Measurements from ENCODE around the gene TM4SF4. TPM values are rescaled to one million over a fixed set of nuclear protein-coding genes. Genes with fewer than 3 reads are reported as not detected.

Gene TM4SF4
- total RNA-seq, 5 donors from 2014 or later (not counting 1 experiment from before 2014, with no cell fraction given) = 0.85 to 1.1 (median 0.86) TPM; not detected in 2

GRCh38 chr3:149435996-149436885, 38.3 kb upstream of the TM4SF4 start:
- ChIA-PET POLR2A (interaction anchor here in 1 of 2 donors (0.6 kb wide), 1 partner anchor 190 kb away, joined by 4 read pairs; no protein-coding TSS in a partner anchor), CTCF (no interaction called here)
- Mint-ChIP-seq H3K4me3 (no peak overlapping the region), H3K27me3 (peaks cover 10 to 18% of the 10 kb centered on the region in 2 donors), H3K9me3 (no peaks in the 10 kb centered on the region), H3K4me1 (no peaks in the 10 kb centered on the region), H3K36me3 (no peaks in the 10 kb centered on the region), H3K27ac (no peak overlapping the region)
- peaks cover 0 to 9% of the 10 kb centered on the region in 2 experiments for H3K27me3 ChIP-seq (replicated peaks in 1 of 2; ENCODE audit: control insufficient read depth in 2 of 2, extremely low read depth in 1 of 2, insufficient read depth in 2 of 2, low read length in 1 of 2)
- no peaks in the 10 kb centered on the region for H3K9me3 ChIP-seq
- H3K4me3 ChIP-seq (ENCODE audit: control insufficient read depth in 1 of 2, extremely low read depth in 1 of 2, low read length in 1 of 2) = no peak overlapping the region
- H3K27ac ChIP-seq (ENCODE audit: low read length) = no peak overlapping the region
- no peaks in the 10 kb centered on the region for H3K36me3 ChIP-seq (ENCODE audit: control insufficient read depth in 2 of 2, extremely low read depth in 1 of 2, insufficient read depth in 1 of 2, low read length in 1 of 2)
- 89% methylated on average over 5 of the region's 6 CpGs for WGBS (ENCODE audit: insufficient coverage)
- ATAC-seq (replicated peaks in 1 of 4) = no peak
- no peaks in the 10 kb centered on the region for H3K4me1 ChIP-seq (ENCODE audit: control insufficient read depth in 1 of 2, extremely low read depth in 1 of 2, insufficient read depth in 2 of 2, low read length in 2 of 2)
- DNase-seq = no peak

GRCh38 chr3:149437286-149437685, 37.2 kb upstream of the TM4SF4 start:
- ChIA-PET POLR2A (interaction anchor here in 1 of 2 donors (0.6 kb wide), 1 partner anchor 478 kb away, joined by 3 read pairs; no protein-coding TSS in a partner anchor), CTCF (no interaction called here)
- peaks cover 0 to 9% of the 10 kb centered on the region in 2 experiments for H3K27me3 ChIP-seq (replicated peaks in 1 of 2; ENCODE audit: control insufficient read depth in 2 of 2, extremely low read depth in 1 of 2, insufficient read depth in 2 of 2, low read length in 1 of 2)
- Mint-ChIP-seq H3K27ac (no peak overlapping the region), H3K4me3 (no peak overlapping the region), H3K27me3 (peaks cover 14 to 21% of the 10 kb centered on the region in 2 donors), H3K36me3 (no peaks in the 10 kb centered on the region), H3K9me3 (no peaks in the 10 kb centered on the region), H3K4me1 (no peaks in the 10 kb centered on the region)
- ATAC-seq (replicated peaks in 1 of 4) (no peak), DNase-seq (no peak)
- H3K36me3 ChIP-seq (ENCODE audit: control insufficient read depth in 2 of 2, extremely low read depth in 1 of 2, insufficient read depth in 1 of 2, low read length in 1 of 2) = no peaks in the 10 kb centered on the region
- H3K9me3 ChIP-seq = no peaks in the 10 kb centered on the region
- H3K4me1 ChIP-seq (ENCODE audit: control insufficient read depth in 1 of 2, extremely low read depth in 1 of 2, insufficient read depth in 2 of 2, low read length in 2 of 2) = no peaks in the 10 kb centered on the region
- H3K4me3 ChIP-seq (ENCODE audit: control insufficient read depth in 1 of 2, extremely low read depth in 1 of 2, low read length in 1 of 2) = no peak overlapping the region
- 67% methylated on average over 1 of the region's 3 CpGs for WGBS (ENCODE audit: insufficient coverage)
- H3K27ac ChIP-seq (ENCODE audit: low read length) = no peak overlapping the region

- no peaks in the 10 kb centered on the region for H3K9me3 Mint-ChIP-seq
- ATAC-seq (replicated peaks in 1 of 4) = no peak
- H3K9me3 ChIP-seq = no peaks in the 10 kb centered on the region
- peaks cover 0 to 9% of the 10 kb centered on the region in 2 experiments for H3K27me3 ChIP-seq (replicated peaks in 1 of 2; ENCODE audit: control insufficient read depth in 2 of 2, extremely low read depth in 1 of 2, insufficient read depth in 2 of 2, low read length in 1 of 2)
- H3K27me3 Mint-ChIP-seq = peaks cover 14 to 21% of the 10 kb centered on the region in 2 donors
- no peak for DNase-seq
- no peaks in the 10 kb centered on the region for H3K4me1 Mint-ChIP-seq
- H3K27ac ChIP-seq (ENCODE audit: low read length) = no peak overlapping the region
- H3K4me3 Mint-ChIP-seq = no peak overlapping the region
- no peaks in the 10 kb centered on the region for H3K36me3 Mint-ChIP-seq
- no peaks in the 10 kb centered on the region for H3K36me3 ChIP-seq (ENCODE audit: control insufficient read depth in 2 of 2, extremely low read depth in 1 of 2, insufficient read depth in 1 of 2, low read length in 1 of 2)
- H3K27ac Mint-ChIP-seq = no peak overlapping the region
- no peak overlapping the region for H3K4me3 ChIP-seq (ENCODE audit: control insufficient read depth in 1 of 2, extremely low read depth in 1 of 2, low read length in 1 of 2)
- POLR2A ChIA-PET = interaction anchor here in 1 of 2 donors (0.6 kb wide), 1 partner anchor 478 kb away, joined by 3 read pairs; no protein-coding TSS in a partner anchor
- H3K4me1 ChIP-seq (ENCODE audit: control insufficient read depth in 1 of 2, extremely low read depth in 1 of 2, insufficient read depth in 2 of 2, low read length in 2 of 2) = no peaks in the 10 kb centered on the region
- CTCF ChIA-PET = no interaction called here
Observed at GRCh38 chr3:149437710-149438109, 36.8 kb upstream of the TM4SF4 start.

GRCh38 chr3:149438981-149439380, 35.5 kb upstream of the TM4SF4 start:
- Mint-ChIP-seq H3K4me3 (no peak overlapping the region), H3K27me3 (peaks cover 10 to 19% of the 10 kb centered on the region in 2 donors), H3K9me3 (no peaks in the 10 kb centered on the region), H3K4me1 (no peaks in the 10 kb centered on the region), H3K36me3 (no peaks in the 10 kb centered on the region), H3K27ac (no peak overlapping the region)
- H3K27me3 ChIP-seq (replicated peaks in 1 of 2; ENCODE audit: control insufficient read depth in 2 of 2, extremely low read depth in 1 of 2, insufficient read depth in 2 of 2, low read length in 1 of 2) = peaks cover 0 to under 1% of the 10 kb centered on the region in 2 experiments
- ATAC-seq (replicated peaks in 1 of 4) (no peak), DNase-seq (no peak)
- H3K4me3 ChIP-seq (ENCODE audit: control insufficient read depth in 1 of 2, extremely low read depth in 1 of 2, low read length in 1 of 2) = no peak overlapping the region
- H3K36me3 ChIP-seq (ENCODE audit: control insufficient read depth in 2 of 2, extremely low read depth in 1 of 2, insufficient read depth in 1 of 2, low read length in 1 of 2) = no peaks in the 10 kb centered on the region
- no peak overlapping the region for H3K27ac ChIP-seq (ENCODE audit: low read length)
- no peaks in the 10 kb centered on the region for H3K9me3 ChIP-seq
- CTCF ChIA-PET = no interaction called here
- POLR2A ChIA-PET = no interaction called here
- H3K4me1 ChIP-seq (ENCODE audit: control insufficient read depth in 1 of 2, extremely low read depth in 1 of 2, insufficient read depth in 2 of 2, low read length in 2 of 2) = no peaks in the 10 kb centered on the region

GRCh38 chr3:149441642-149442041, 32.9 kb upstream of the TM4SF4 start:
- H3K9me3 ChIP-seq = no peaks in the 10 kb centered on the region
- Mint-ChIP-seq H3K27ac (no peak overlapping the region), H3K4me1 (no peaks in the 10 kb centered on the region), H3K36me3 (no peaks in the 10 kb centered on the region), H3K9me3 (no peaks in the 10 kb centered on the region), H3K27me3 (peaks cover 4 to 15% of the 10 kb centered on the region in 2 donors), H3K4me3 (no peak overlapping the region)
- WGBS (ENCODE audit: insufficient coverage) = 71% methylated on average over 1 of the region's 1 CpG
- H3K4me3 ChIP-seq (ENCODE audit: control insufficient read depth in 1 of 2, extremely low read depth in 1 of 2, low read length in 1 of 2) = no peak overlapping the region
- ChIA-PET CTCF (interaction anchor here in 1 of 2 donors (0.5 kb wide), 1 partner anchor 167 kb away, joined by 3 read pairs; no protein-coding TSS in a partner anchor), POLR2A (interaction anchor here in 1 of 2 donors (0.7 kb wide), 1 partner anchor 535 kb away, joined by 3 read pairs; no protein-coding TSS in a partner anchor)
- ATAC-seq (replicated peaks in 1 of 4) (no peak), DNase-seq (no peak)
- no peak overlapping the region for H3K27ac ChIP-seq (ENCODE audit: low read length)
- H3K27me3 ChIP-seq (replicated peaks in 1 of 2; ENCODE audit: control insufficient read depth in 2 of 2, extremely low read depth in 1 of 2, insufficient read depth in 2 of 2, low read length in 1 of 2) = no peaks in the 10 kb centered on the region
- no peaks in the 10 kb centered on the region for H3K4me1 ChIP-seq (ENCODE audit: control insufficient read depth in 1 of 2, extremely low read depth in 1 of 2, insufficient read depth in 2 of 2, low read length in 2 of 2)
- no peaks in the 10 kb centered on the region for H3K36me3 ChIP-seq (ENCODE audit: control insufficient read depth in 2 of 2, extremely low read depth in 1 of 2, insufficient read depth in 1 of 2, low read length in 1 of 2)

- Mint-ChIP-seq H3K4me3 (no peak overlapping the region), H3K4me1 (no peaks in the 10 kb centered on the region), H3K27me3 (peaks cover 4 to 15% of the 10 kb centered on the region in 2 donors), H3K36me3 (no peaks in the 10 kb centered on the region), H3K27ac (no peak overlapping the region), H3K9me3 (no peaks in the 10 kb centered on the region)
- ChIA-PET POLR2A (interaction anchor here in 1 of 2 donors (0.7 kb wide), 1 partner anchor 536 kb away, joined by 3 read pairs; no protein-coding TSS in a partner anchor), CTCF (no interaction called here)
- Histone ChIP-seq H3K4me3 (ENCODE audit: control insufficient read depth in 1 of 2, extremely low read depth in 1 of 2, low read length in 1 of 2) (no peak overlapping the region), H3K27ac (ENCODE audit: low read length) (no peak overlapping the region), H3K9me3 (no peaks in the 10 kb centered on the region), H3K36me3 (ENCODE audit: control insufficient read depth in 2 of 2, extremely low read depth in 1 of 2, insufficient read depth in 1 of 2, low read length in 1 of 2) (no peaks in the 10 kb centered on the region), H3K27me3 (replicated peaks in 1 of 2; ENCODE audit: control insufficient read depth in 2 of 2, extremely low read depth in 1 of 2, insufficient read depth in 2 of 2, low read length in 1 of 2) (no peaks in the 10 kb centered on the region), H3K4me1 (ENCODE audit: control insufficient read depth in 1 of 2, extremely low read depth in 1 of 2, insufficient read depth in 2 of 2, low read length in 2 of 2) (no peaks in the 10 kb centered on the region)
- DNase-seq (no peak), ATAC-seq (replicated peaks in 1 of 4) (no peak)
- no CpG with 5 or more reads among the region's 1 CpG for WGBS (ENCODE audit: insufficient coverage)
Observed at GRCh38 chr3:149442043-149442442, 32.5 kb upstream of the TM4SF4 start.

Measured in T-cell (primary cell).